Body of pancreas (tissue), 4 donors: ENCODE results near the gene ARPIN.

ENCODE experiments used
- POLR2A ChIP-seq, 3 donors: fragments of 450-650 bp; IDR thresholded peaks; one replicate each; pipeline ENCODE4 v1.6.1; 2016; ENCODE audit warnings: antibody characterized with exemption in 3 of 3, mild to moderate bottlenecking in 2 of 3
- TF ChIP-seq, protein P1 (sequence below), 7 experiments: fragments of 450-650 bp in 4 of 7; fragments of 200-600 bp in 3 of 7; sonication (generic) in 3 of 7; IDR thresholded peaks; one replicate each; pipeline ENCODE4 v1.5.1; 2016 to 2019; ENCODE audit warnings: antibody characterized with exemption in 7 of 7

DNA sequence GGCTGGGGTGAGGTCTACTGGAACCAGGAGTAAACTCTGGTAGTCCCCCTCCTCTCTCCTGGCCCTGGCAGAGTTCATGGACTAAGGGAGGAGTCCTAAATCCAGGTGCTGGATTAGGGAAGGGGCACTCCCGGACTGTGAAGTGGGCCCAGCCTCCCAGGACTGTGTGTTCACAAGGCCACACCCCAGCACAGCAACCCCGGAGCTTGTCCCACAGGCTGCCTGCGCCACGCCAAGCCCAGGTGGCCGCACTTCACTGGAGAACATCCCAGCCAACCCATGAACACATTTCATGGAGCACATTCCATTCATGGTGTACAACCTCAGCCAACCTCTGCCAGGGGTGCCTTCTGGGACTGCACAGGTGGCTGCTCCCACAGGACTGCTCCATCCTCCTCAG, 8.2 kb downstream of the ARPIN start:
- TF ChIP-seq, protein P1, sequence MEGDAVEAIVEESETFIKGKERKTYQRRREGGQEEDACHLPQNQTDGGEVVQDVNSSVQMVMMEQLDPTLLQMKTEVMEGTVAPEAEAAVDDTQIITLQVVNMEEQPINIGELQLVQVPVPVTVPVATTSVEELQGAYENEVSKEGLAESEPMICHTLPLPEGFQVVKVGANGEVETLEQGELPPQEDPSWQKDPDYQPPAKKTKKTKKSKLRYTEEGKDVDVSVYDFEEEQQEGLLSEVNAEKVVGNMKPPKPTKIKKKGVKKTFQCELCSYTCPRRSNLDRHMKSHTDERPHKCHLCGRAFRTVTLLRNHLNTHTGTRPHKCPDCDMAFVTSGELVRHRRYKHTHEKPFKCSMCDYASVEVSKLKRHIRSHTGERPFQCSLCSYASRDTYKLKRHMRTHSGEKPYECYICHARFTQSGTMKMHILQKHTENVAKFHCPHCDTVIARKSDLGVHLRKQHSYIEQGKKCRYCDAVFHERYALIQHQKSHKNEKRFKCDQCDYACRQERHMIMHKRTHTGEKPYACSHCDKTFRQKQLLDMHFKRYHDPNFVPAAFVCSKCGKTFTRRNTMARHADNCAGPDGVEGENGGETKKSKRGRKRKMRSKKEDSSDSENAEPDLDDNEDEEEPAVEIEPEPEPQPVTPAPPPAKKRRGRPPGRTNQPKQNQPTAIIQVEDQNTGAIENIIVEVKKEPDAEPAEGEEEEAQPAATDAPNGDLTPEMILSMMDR (IDR thresholded peaks at IDR 0.05) = no peak
- no peak for TF ChIP-seq POLR2A (IDR thresholded peaks at IDR 0.05)
